Tibial nerve (tissue), 4 donors: Measurements from ENCODE around the gene DDX1. TPM values are rescaled to one million over a fixed set of nuclear protein-coding genes. Genes with fewer than 3 reads are reported as not detected.
"Not testable (repeated sequence)": the region's sequence is repeated elsewhere in the genome, so short reads cannot be mapped to it uniquely, and the experiment has no call there.

ENCODE experiments used
- DNase-seq, 2 donors: peaks; one replicate each; pipeline ENCODE4 v3.0.0-alpha.2; 2019; ENCODE audit warnings: low spot score in 2 of 2
- H3K27ac ChIP-seq, 4 donors: fragments of 200-600 bp; sonication (generic) in 3 of 4; one replicate each; pipeline ENCODE4 v1.5.1; 2017 to 2019; ENCODE audit warnings: mild to moderate bottlenecking in 1 of 4
- H3K27me3 ChIP-seq, 2 donors: fragments of 200-600 bp; sonication (generic) in 1 of 2; one replicate each; pipeline versions ENCODE4 v1.5.1 to v1.6.0; 2017 to 2019
- H3K36me3 ChIP-seq, 3 donors: fragments of 200-600 bp; sonication (generic); one replicate each; pipeline ENCODE4 v1.5.1; 2018 to 2019
- H3K4me1 ChIP-seq, 4 donors: fragments of 200-600 bp; sonication (generic) in 3 of 4; one replicate each; pipeline ENCODE4 v1.5.1; 2017 to 2019
- H3K4me3 ChIP-seq, 4 donors: fragments of 200-600 bp; sonication (generic) in 3 of 4; one replicate each; pipeline ENCODE4 v1.5.1; 2017 to 2019; ENCODE audit warnings: mild to moderate bottlenecking in 1 of 4, moderate library complexity in 1 of 4
- H3K9me3 ChIP-seq, 4 donors: fragments of 200-600 bp; sonication (generic) in 3 of 4; one replicate each; pipeline ENCODE4 v1.5.1; 2017 to 2019
- EP300 ChIP-seq, 2 donors: sonication (generic); formaldehyde crosslinking; IDR thresholded peaks; one replicate each; pipeline ENCODE4 v1.6.1; 2017; ENCODE audit warnings: antibody characterized with exemption in 2 of 2, mild to moderate bottlenecking in 1 of 2
- POLR2A ChIP-seq, 2 donors: fragments of 450-650 bp; IDR thresholded peaks; one replicate each; pipeline ENCODE4 v1.6.1; 2017; ENCODE audit warnings: antibody characterized with exemption in 2 of 2, mild to moderate bottlenecking in 2 of 2, moderate library complexity in 2 of 2
- WGBS, 2 donors: methylation state at CpG; one replicate each; pipeline ENCODE4 v1.1.5; 2018; 5-methylcytosine and 5-hydroxymethylcytosine counted together
- total RNA-seq, 4 donors: library from RNA; depleted of rRNA; stranded (reverse); fragments of >200 nt; gene quantifications; one replicate each; pipeline ENCODE4 v1.1.0, GENCODE V29; 2016
- TF ChIP-seq, protein P1 (sequence below), 5 experiments: fragments of 200-600 bp in 3 of 5; fragments of 450-650 bp in 2 of 5; sonication (generic) in 3 of 5; IDR thresholded peaks; one replicate each; pipeline ENCODE4 v1.5.1; 2016 to 2019; ENCODE audit warnings: antibody characterized with exemption in 5 of 5, mild to moderate bottlenecking in 3 of 5, moderate library complexity in 2 of 5

DDX1 gene
- total RNA-seq, 4 donors from 2014 or later: 54.9 to 64.7 (median 57.3) TPM

DNA sequence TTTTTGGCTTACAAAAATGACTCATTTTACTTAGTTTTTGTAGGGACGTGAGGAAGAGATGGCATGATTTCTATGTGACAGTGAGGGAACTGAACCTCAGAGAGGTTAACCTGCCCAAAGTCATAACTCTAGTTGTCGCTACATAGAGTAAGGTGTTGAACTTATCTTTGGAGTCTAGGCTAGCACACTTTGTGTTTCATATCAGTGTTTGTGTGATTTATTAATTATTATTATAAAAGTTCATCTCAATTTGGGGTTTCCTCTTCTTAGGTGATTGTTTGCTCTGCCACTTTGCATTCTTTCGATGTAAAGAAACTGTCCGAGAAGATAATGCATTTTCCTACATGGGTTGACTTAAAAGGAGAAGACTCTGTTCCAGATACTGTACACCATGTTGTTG, 28.3 kb downstream of the DDX1 start:
- Histone ChIP-seq H3K4me3 (no peak overlapping the region), H3K36me3 (peaks cover 3 to 89% (median 11%) of the 10 kb centered on the region in 3 donors), H3K4me1 (no peaks in the 10 kb centered on the region), H3K27me3 (no peaks in the 10 kb centered on the region), H3K9me3 (no peaks in the 10 kb centered on the region), H3K27ac (no peak overlapping the region)
- TF ChIP-seq EP300 (IDR thresholded peaks at IDR 0.05) (no peak), POLR2A (IDR thresholded peaks at IDR 0.05) (no peak)
- TF ChIP-seq, protein P1, sequence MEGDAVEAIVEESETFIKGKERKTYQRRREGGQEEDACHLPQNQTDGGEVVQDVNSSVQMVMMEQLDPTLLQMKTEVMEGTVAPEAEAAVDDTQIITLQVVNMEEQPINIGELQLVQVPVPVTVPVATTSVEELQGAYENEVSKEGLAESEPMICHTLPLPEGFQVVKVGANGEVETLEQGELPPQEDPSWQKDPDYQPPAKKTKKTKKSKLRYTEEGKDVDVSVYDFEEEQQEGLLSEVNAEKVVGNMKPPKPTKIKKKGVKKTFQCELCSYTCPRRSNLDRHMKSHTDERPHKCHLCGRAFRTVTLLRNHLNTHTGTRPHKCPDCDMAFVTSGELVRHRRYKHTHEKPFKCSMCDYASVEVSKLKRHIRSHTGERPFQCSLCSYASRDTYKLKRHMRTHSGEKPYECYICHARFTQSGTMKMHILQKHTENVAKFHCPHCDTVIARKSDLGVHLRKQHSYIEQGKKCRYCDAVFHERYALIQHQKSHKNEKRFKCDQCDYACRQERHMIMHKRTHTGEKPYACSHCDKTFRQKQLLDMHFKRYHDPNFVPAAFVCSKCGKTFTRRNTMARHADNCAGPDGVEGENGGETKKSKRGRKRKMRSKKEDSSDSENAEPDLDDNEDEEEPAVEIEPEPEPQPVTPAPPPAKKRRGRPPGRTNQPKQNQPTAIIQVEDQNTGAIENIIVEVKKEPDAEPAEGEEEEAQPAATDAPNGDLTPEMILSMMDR (IDR thresholded peaks at IDR 0.05): no peak
- 93% methylated on average over 4 of the region's 4 CpGs for WGBS, 2 donors
- no peak for DNase-seq

DNA sequence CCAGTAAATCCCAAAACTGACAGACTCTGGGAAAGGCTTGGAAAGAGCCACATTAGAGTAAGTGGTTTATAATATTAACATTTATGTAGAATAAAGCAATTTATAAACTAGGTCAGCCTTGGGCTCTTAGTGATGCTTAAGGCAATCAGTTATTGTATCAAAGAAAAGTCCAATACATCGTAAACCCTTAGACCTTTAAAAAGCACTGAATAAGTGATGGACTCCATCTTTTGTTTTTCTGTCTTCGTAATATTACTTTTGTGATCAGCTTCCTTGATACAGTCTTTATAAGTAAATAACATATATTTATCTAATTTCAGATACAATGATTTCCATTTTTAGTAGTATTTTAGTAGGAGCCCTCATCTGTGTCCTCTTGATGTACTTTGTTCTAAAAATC, 28.7 kb downstream of the DDX1 start:
- no peak overlapping the region for H3K27ac ChIP-seq
- peaks cover 3 to 93% (median 11%) of the 10 kb centered on the region in 3 donors for H3K36me3 ChIP-seq
- H3K4me3 ChIP-seq: no peak overlapping the region
- WGBS, 2 donors: 97 to 98% methylated on average over 2 of the region's 2 CpGs
- no peaks in the 10 kb centered on the region for H3K27me3 ChIP-seq
- H3K9me3 ChIP-seq: no peaks in the 10 kb centered on the region
- TF ChIP-seq, protein P1 (IDR thresholded peaks at IDR 0.05): no peak
- no peak for TF ChIP-seq POLR2A (IDR thresholded peaks at IDR 0.05)
- TF ChIP-seq EP300 (IDR thresholded peaks at IDR 0.05): no peak
- no peaks in the 10 kb centered on the region for H3K4me1 ChIP-seq
- DNase-seq: no peak

DNA sequence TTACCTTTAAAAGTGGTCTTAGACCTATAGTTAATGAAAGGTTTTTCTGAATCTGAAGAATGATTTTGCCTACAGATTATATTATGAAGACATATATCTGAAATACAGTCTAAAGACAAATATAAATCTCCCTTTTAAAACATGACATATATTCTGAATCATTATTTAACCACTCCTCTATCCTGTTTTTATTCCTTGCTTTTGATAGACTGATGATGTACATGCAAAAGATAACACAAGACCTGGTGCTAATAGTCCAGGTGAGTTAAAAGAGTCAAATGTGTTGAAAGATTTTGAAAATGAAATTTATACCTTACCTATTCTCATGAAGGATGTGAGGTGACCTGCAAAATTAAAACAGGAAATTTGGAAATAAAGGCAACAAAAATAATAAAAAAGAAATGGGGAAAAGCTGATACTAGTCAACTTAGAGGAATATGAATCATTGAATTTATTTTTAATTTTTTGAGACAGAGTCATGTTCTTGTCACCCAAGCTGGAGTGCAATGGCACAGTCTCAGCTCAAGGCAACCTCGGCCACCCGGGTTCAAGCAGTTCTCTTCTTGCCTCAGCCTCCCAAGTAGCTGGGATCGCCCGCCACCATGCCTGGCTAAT, 29.3 kb downstream of the DDX1 start:
- H3K9me3 ChIP-seq: no peaks in the 10 kb centered on the region
- TF ChIP-seq POLR2A (IDR thresholded peaks at IDR 0.05): no peak
- TF ChIP-seq, protein P1 (IDR thresholded peaks at IDR 0.05): no peak
- TF ChIP-seq EP300 (IDR thresholded peaks at IDR 0.05): no peak
- WGBS, 2 donors: 97 to 98% methylated on average over 4 of the region's 4 CpGs
- peaks cover 3 to 91% (median 11%) of the 10 kb centered on the region in 3 donors for H3K36me3 ChIP-seq
- no peak overlapping the region for H3K4me3 ChIP-seq
- no peak overlapping the region for H3K27ac ChIP-seq
- H3K27me3 ChIP-seq: no peaks in the 10 kb centered on the region
- no peak for DNase-seq
- no peaks in the 10 kb centered on the region for H3K4me1 ChIP-seq

DNA sequence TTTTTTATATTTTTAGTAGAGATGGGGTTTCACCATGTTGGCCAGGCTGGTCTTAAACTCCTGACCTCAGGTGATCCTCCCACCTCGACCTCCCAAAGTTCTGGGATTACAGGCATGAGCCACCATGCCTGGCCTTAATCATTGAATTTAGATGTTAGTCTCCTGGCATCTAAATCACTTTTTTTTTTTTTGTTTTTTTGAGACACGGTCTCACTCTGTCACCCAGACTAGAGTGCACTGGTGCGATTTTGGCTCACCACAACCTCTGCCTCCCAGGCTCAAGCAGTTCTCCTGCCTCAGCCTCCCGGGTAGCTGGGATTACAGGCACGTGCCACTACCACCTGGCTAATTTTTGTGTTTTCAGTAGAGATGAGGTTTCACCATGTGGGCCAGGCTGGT, 29.8 kb downstream of the DDX1 start:
- H3K36me3 ChIP-seq: peaks cover 3 to 91% (median 11%) of the 10 kb centered on the region in 3 donors
- H3K9me3 ChIP-seq, H3K27me3 ChIP-seq, H3K4me1 ChIP-seq, DNase-seq, H3K4me3 ChIP-seq, H3K27ac ChIP-seq: not testable (repeated sequence)
- 93 to 97% methylated on average over 5 of the region's 5 CpGs for WGBS, 2 donors

DNA sequence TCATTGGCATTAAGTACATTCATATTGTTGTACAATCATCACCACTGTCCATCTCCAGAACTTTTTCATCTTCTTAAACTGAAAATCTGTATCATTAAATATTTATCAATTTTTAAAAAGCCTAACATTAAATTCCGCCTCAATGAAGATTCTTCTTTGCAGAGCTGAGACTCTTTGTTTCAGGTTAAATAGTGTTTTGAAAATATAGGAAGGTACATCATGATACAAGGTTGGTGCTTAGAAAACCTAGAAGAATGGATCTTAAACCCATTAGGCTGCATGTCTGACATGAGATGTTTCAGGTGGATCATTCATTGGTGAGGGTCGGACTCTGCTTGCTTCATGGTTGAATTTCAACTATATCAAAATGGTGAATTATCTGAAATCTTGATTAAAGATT, 30.5 kb downstream of the DDX1 start:
- no peak overlapping the region for H3K4me3 ChIP-seq
- H3K9me3 ChIP-seq: no peaks in the 10 kb centered on the region
- H3K27me3 ChIP-seq: no peaks in the 10 kb centered on the region
- no peaks in the 10 kb centered on the region for H3K4me1 ChIP-seq
- WGBS, 2 donors: 96% methylated on average over 2 of the region's 2 CpGs
- no peak overlapping the region for H3K27ac ChIP-seq
- TF ChIP-seq EP300 (IDR thresholded peaks at IDR 0.05) (no peak), POLR2A (IDR thresholded peaks at IDR 0.05) (no peak)
- TF ChIP-seq, protein P1 (IDR thresholded peaks at IDR 0.05): no peak
- DNase-seq: no peak
- peaks cover 3 to 94% (median 11%) of the 10 kb centered on the region in 3 donors for H3K36me3 ChIP-seq
